22Rv1 (cell line): ENCODE data around the gene NAP1L3.

Experiments used
- H3K27ac ChIP-seq: fragments of 450-650 bp; 2 replicates; pipeline ENCODE4 v1.5.1; 2017
- CTCF ChIP-seq: fragments of 450-650 bp; IDR thresholded peaks from 2 replicates; pipeline ENCODE4 v1.5.1; 2017; ENCODE audit warnings: mild to moderate bottlenecking
- ZFX ChIP-seq: fragments of 450-650 bp; IDR thresholded peaks from 2 replicates; pipeline ENCODE4 v1.6.1; 2017; ENCODE audit warnings: antibody characterized with exemption, borderline replicate concordance

The NAP1L3 gene

GRCh38 chrX:93637591-93637990 is 35.8 kb downstream of the NAP1L3 start:
- H3K27ac ChIP-seq = no peak overlapping the region
- TF ChIP-seq CTCF (no peak), ZFX (no peak)
